CD8-positive, alpha-beta memory T cell (primary cell): ENCODE results near the gene DGKB. TPM values are rescaled to one million over a fixed set of nuclear protein-coding genes. Genes with fewer than 3 reads are reported as not detected.

Source experiments
- CTCF ChIA-PET: fragments of 350-600 bp; sonication (Branson Sonifier 250); formaldehyde crosslinking; loops from one replicate; lab custom pipeline; 2021; ENCODE audit warnings: antibody characterized with exemption; lab: Charles Lee
- POLR2A ChIA-PET: fragments of 350-600 bp; sonication (Branson Sonifier 250); formaldehyde crosslinking; loops from one replicate; lab custom pipeline; 2021; ENCODE audit warnings: antibody characterized with exemption; lab: Charles Lee
- DNase-seq, 5 donors: peaks; one replicate each; pipeline versions ENCODE4 v3.0.0 to v3.0.0-alpha.2; 2020 to 2022; ENCODE audit warnings: mixed read lengths in 1 of 5
- H3K27ac ChIP-seq: one replicate; pipeline ENCODE4 v1.7.0; 2013; ENCODE audit warnings: low read depth, mild to moderate bottlenecking, low read length, moderate library complexity
- H3K27me3 ChIP-seq: 2 replicates; pipeline ENCODE4 v1.7.0; 2013; ENCODE audit warnings: low read length, mild to moderate bottlenecking; ENCODE audit not compliant: insufficient read depth, poor library complexity, severe bottlenecking
- H3K36me3 ChIP-seq: 2 replicates; pipeline ENCODE4 v1.7.0; 2013; ENCODE audit warnings: mild to moderate bottlenecking, low read length, moderate library complexity; ENCODE audit not compliant: insufficient read depth
- H3K4me1 ChIP-seq: 2 replicates; pipeline ENCODE4 v1.7.0; 2013; ENCODE audit warnings: mild to moderate bottlenecking, low read length, moderate library complexity; ENCODE audit not compliant: insufficient read depth
- H3K4me3 ChIP-seq: 2 replicates; pipeline ENCODE4 v1.7.0; 2013; ENCODE audit warnings: mild to moderate bottlenecking, low read length
- H3K9me3 ChIP-seq: 2 replicates; pipeline ENCODE4 v1.7.0; 2013; ENCODE audit warnings: mild to moderate bottlenecking, low read length
- H3K27ac Mint-ChIP-seq, 8 donors: one replicate each; pipeline ENCODE4 v1.8.0; 2020 to 2021; ENCODE audit warnings: mixed read lengths in 8 of 8, mild to moderate bottlenecking in 6 of 8, inconsistent platforms in 3 of 8, moderate library complexity in 3 of 8
- H3K27me3 Mint-ChIP-seq, 2 donors: one replicate each; pipeline ENCODE4 v1.8.0; 2020 to 2021; ENCODE audit warnings: mixed read lengths in 2 of 2, mild to moderate bottlenecking in 1 of 2, moderate library complexity in 1 of 2
- H3K36me3 Mint-ChIP-seq, 3 donors: one replicate each; pipeline ENCODE4 v1.8.0; 2020 to 2021; ENCODE audit warnings: mixed read lengths in 3 of 3, inconsistent platforms in 1 of 3, mild to moderate bottlenecking in 1 of 3
- H3K4me1 Mint-ChIP-seq, 3 donors: one replicate each; pipeline ENCODE4 v1.8.0; 2020 to 2021; ENCODE audit warnings: mixed read lengths in 3 of 3, inconsistent platforms in 1 of 3, mild to moderate bottlenecking in 1 of 3
- H3K4me3 Mint-ChIP-seq, 7 donors: one replicate each; pipeline ENCODE4 v1.8.0; 2020 to 2021; ENCODE audit warnings: mixed read lengths in 7 of 7, mild to moderate bottlenecking in 6 of 7, moderate library complexity in 4 of 7, inconsistent platforms in 2 of 7
- H3K9me3 Mint-ChIP-seq, 5 donors: one replicate each; pipeline ENCODE4 v1.8.0; 2020 to 2022; ENCODE audit warnings: mixed read lengths in 5 of 5, mild to moderate bottlenecking in 3 of 5, moderate library complexity in 2 of 5, inconsistent platforms in 1 of 5
- polyA plus RNA-seq: library from polyadenylated mRNA; unstranded; fragments of 300-500 nt; fragmentation: Illumina TruSeq; gene quantifications from one replicate; pipeline ENCODE4 v1.2.3, GENCODE V29; 2021
- total RNA-seq, 2 experiments: library from RNA; stranded (reverse); gene quantifications; one replicate each; pipeline ENCODE4 v1.2.3, GENCODE V29; 2021

DGKB gene
- total and polyA plus RNA-seq, 3 experiments from 2014 or later = not detected

DNA sequence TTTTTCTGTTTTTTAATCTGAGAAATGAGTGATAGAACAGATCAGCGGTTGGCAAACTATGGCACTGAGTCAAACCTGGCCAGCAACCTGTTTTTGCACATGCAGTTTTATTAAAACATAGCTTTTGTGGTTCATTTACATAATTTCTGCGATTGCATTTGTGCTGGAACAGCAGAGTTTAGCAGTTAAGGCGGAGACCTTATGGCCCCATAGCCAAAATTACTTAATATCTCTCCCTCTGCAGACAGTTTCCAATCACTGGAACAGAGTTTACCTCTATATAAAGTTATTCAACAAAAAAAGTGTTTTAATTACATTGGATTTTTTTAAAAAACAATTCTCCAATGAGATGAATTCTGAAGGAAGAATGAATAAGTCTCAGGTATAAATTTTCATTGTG lies 212.1 kb downstream of the DGKB start:
- H3K9me3 ChIP-seq = no peaks in the 10 kb centered on the region
- CTCF ChIA-PET = interaction anchor here (1.5 to 2.2 kb wide), 3 partner anchors 15 to 1412 kb away, joined by 5 to 25 read pairs (median 7); no protein-coding TSS in a partner anchor

DNA sequence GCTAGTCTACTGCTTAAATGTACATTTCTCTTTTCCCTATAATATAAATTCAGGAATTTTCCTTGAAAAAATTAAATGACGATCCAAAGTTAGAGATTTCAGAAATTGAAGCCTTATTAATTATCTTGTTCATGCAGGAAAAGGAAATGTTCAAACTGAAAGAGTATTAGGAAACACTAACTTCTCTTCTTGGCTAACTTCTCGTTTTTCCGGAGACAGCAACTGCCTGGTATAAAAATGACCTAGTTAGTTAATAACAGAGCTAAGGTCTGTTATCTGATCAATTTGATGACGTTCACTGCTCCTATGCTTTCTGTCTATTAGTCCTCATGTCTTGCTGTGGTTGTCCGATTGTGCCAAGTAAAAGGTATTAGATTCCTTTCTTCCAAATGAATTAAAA lies 212.5 kb downstream of the DGKB start:
- ChIA-PET CTCF (no interaction called here), POLR2A (no interaction called here)
- no peak for DNase-seq
- H3K9me3 Mint-ChIP-seq = no peaks in the 10 kb centered on the region
- no peak overlapping the region for H3K4me3 ChIP-seq
- H3K27ac ChIP-seq = no peak overlapping the region
- peaks cover 0 to 8% of the 10 kb centered on the region in 2 donors for H3K27me3 Mint-ChIP-seq
- no peaks in the 10 kb centered on the region for H3K27me3 ChIP-seq
- H3K4me1 Mint-ChIP-seq = no peaks in the 10 kb centered on the region
- H3K4me3 Mint-ChIP-seq = no peak overlapping the region
- no peaks in the 10 kb centered on the region for H3K36me3 Mint-ChIP-seq
- no peak overlapping the region for H3K27ac Mint-ChIP-seq
- H3K36me3 ChIP-seq = no peaks in the 10 kb centered on the region
- no peaks in the 10 kb centered on the region for H3K9me3 ChIP-seq
- H3K4me1 ChIP-seq = no peaks in the 10 kb centered on the region

More for the DNA sequence above, 212.1 kb downstream of the DGKB start:
- no peaks in the 10 kb centered on the region for H3K36me3 ChIP-seq
- no peak overlapping the region for H3K4me3 ChIP-seq
- Mint-ChIP-seq H3K9me3 (no peaks in the 10 kb centered on the region), H3K36me3 (no peaks in the 10 kb centered on the region), H3K4me3 (no peak overlapping the region), H3K27ac (no peak overlapping the region), H3K4me1 (no peaks in the 10 kb centered on the region), H3K27me3 (peaks cover 0 to 8% of the 10 kb centered on the region in 2 donors)
- DNase-seq = no peak
- no peak overlapping the region for H3K27ac ChIP-seq
- H3K27me3 ChIP-seq = no peaks in the 10 kb centered on the region
- POLR2A ChIA-PET = no interaction called here
- H3K4me1 ChIP-seq = no peaks in the 10 kb centered on the region

DNA sequence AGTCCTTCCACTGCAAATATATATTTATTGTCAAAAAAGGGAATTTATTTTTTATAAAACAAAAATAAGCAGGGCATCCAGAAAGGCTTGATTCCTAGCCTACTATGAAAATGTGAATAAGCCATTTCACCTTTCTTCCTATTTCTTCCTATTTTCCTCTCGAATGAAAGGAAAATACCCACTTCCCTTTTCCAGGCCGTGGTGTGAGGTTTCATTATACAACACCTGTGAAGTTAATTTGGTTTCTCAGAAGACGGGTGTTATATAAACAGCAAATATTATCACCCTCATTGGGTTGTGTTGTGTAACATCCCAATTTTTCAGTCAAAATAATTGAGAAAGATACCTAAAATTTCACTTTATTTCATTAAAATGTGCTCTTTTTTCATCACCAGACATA lies 214.3 kb downstream of the DGKB start:
- Mint-ChIP-seq H3K27ac (no peak overlapping the region), H3K9me3 (no peaks in the 10 kb centered on the region), H3K4me1 (no peaks in the 10 kb centered on the region), H3K27me3 (peaks cover 0 to 8% of the 10 kb centered on the region in 2 donors), H3K36me3 (no peaks in the 10 kb centered on the region), H3K4me3 (no peak overlapping the region)
- ChIA-PET POLR2A (no interaction called here), CTCF (no interaction called here)
- Histone ChIP-seq H3K4me1 (no peaks in the 10 kb centered on the region), H3K9me3 (no peaks in the 10 kb centered on the region), H3K4me3 (no peak overlapping the region), H3K27ac (no peak overlapping the region), H3K36me3 (no peaks in the 10 kb centered on the region), H3K27me3 (no peaks in the 10 kb centered on the region)
- no peak for DNase-seq

DNA sequence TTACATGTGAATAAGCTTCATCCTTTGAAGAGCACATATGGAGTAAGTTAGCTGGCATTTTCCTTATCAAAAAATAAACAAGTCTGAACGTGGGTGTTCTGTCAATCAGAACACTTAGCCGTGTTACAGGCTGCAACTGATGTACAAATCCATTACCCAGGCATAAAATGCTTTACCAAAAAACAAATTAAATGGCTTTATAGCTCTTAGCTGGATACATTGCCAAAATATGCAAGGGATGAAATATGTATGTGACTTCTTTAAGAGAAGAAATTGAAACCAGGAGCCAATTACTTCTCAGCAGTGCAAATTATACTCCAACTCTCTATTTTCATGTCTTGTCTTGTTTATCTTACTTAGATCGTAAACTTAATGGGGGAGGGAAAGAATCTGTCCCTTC lies 214.8 kb downstream of the DGKB start:
- Mint-ChIP-seq H3K4me1 (no peaks in the 10 kb centered on the region), H3K4me3 (no peak overlapping the region), H3K27me3 (peaks cover 0 to 8% of the 10 kb centered on the region in 2 donors), H3K9me3 (no peaks in the 10 kb centered on the region), H3K36me3 (no peaks in the 10 kb centered on the region), H3K27ac (no peak overlapping the region)
- Histone ChIP-seq H3K4me3 (no peak overlapping the region), H3K27ac (no peak overlapping the region), H3K4me1 (no peaks in the 10 kb centered on the region), H3K36me3 (no peaks in the 10 kb centered on the region), H3K9me3 (no peaks in the 10 kb centered on the region), H3K27me3 (no peaks in the 10 kb centered on the region)
- ChIA-PET POLR2A (no interaction called here), CTCF (no interaction called here)
- DNase-seq = no peak

DNA sequence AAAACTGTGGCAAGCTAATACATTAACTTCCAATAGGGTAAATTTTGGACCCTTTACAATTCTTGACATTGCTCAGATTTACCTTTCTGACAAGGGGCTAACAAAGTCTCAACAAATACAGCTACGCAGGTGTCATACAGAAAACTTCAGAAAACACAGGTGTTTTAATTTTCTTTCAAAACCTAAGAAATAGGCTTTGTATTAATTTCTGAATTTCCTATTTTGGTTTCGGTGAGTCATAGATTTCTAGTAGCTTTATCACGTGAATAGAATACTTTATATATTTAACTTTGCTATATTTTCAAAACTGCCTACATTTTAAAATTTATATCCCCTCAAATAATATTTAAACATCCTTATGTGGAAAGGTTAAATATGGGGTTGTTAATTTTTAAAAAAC lies 215.3 kb downstream of the DGKB start:
- Histone ChIP-seq H3K27ac (no peak overlapping the region), H3K27me3 (no peaks in the 10 kb centered on the region), H3K36me3 (no peaks in the 10 kb centered on the region), H3K4me3 (no peak overlapping the region), H3K4me1 (no peaks in the 10 kb centered on the region), H3K9me3 (no peaks in the 10 kb centered on the region)
- Mint-ChIP-seq H3K27ac (no peak overlapping the region), H3K4me3 (no peak overlapping the region), H3K9me3 (no peaks in the 10 kb centered on the region), H3K27me3 (peaks cover 0 to 8% of the 10 kb centered on the region in 2 donors), H3K4me1 (no peaks in the 10 kb centered on the region), H3K36me3 (no peaks in the 10 kb centered on the region)
- DNase-seq = no peak
- ChIA-PET POLR2A (no interaction called here), CTCF (no interaction called here)

DNA sequence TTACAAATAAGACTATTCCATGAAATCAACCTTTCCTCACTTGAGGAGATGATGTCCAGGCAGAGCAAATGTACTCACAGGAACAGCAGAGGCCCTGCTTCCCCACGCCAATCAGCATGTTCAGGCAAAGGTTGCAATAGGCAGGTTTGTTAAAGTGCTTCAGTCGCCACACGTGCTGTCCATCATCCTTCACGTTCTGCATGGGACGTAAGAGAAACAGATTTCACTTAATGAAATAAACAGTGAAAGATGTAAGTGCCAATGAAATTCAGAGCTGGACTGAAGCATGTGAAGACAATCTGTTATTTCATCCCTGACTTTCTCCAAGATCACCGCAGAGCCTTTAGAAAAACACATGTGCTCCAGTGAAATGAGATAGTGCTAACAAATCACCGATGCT lies 217.4 kb downstream of the DGKB start:
- Mint-ChIP-seq H3K27ac (no peak overlapping the region), H3K4me1 (no peaks in the 10 kb centered on the region), H3K4me3 (no peak overlapping the region), H3K9me3 (no peaks in the 10 kb centered on the region), H3K36me3 (no peaks in the 10 kb centered on the region), H3K27me3 (peaks cover 0 to 3% of the 10 kb centered on the region in 2 donors)
- Histone ChIP-seq H3K27me3 (no peaks in the 10 kb centered on the region), H3K27ac (no peak overlapping the region), H3K9me3 (no peaks in the 10 kb centered on the region), H3K36me3 (no peaks in the 10 kb centered on the region), H3K4me3 (no peak overlapping the region), H3K4me1 (no peaks in the 10 kb centered on the region)
- ChIA-PET POLR2A (no interaction called here), CTCF (no interaction called here)
- DNase-seq = no peak

DNA sequence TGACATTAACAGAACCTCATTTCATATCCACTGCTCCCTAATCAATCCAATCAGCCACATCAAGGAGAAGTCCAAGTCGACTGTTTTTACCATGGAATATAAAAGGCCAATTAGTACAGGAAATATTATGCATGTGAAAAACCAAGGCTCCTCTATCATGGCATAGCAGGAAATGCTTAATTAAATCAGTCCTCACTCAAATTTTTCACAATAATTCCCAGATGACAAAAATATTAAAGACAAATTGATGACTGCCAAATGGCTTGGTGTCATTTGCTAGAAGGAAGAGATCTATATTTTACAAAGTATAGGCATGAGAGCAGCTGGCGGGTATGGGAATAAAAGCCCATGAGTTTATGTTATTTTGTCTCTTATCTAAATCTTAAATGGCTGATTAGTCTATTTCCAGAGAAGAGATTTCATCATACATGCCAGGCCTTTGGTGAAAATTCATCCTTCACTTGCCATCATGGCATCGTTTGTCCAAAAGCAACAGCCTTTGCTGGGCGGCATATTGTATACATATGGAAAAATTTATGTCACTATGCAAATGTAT lies 219.6 kb downstream of the DGKB start:
- Mint-ChIP-seq H3K27me3 (peaks cover 0 to 3% of the 10 kb centered on the region in 2 donors), H3K36me3 (no peaks in the 10 kb centered on the region), H3K27ac (no peak overlapping the region), H3K4me1 (no peaks in the 10 kb centered on the region), H3K4me3 (no peak overlapping the region), H3K9me3 (no peaks in the 10 kb centered on the region)
- CTCF ChIA-PET = no interaction called here
- no peak for DNase-seq
- POLR2A ChIA-PET = no interaction called here
- Histone ChIP-seq H3K4me1 (no peaks in the 10 kb centered on the region), H3K27ac (no peak overlapping the region), H3K4me3 (no peak overlapping the region), H3K27me3 (no peaks in the 10 kb centered on the region), H3K9me3 (no peaks in the 10 kb centered on the region), H3K36me3 (no peaks in the 10 kb centered on the region)

DNA sequence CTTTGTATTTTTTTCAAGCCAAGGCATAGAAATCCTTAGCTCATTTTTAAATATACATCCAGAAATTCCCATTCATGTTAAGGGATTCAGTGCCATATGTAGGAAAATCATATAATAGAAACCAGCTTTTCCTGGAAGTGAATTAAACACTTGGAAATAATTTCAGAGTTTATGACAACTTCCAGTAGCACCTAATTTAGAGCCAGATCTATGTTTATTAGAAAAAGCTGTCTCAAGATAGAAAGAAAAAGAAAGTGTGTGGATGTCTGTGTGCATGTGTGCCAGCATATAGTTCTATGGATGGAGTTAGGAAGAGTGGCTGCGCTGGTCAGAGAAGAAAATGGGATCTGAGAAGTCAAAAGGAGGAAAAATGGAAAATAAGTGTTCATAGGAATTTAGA lies 225.7 kb downstream of the DGKB start:
- no peak overlapping the region for H3K27ac Mint-ChIP-seq
- H3K9me3 Mint-ChIP-seq = no peaks in the 10 kb centered on the region
- DNase-seq = no peak
- CTCF ChIA-PET = no interaction called here
- H3K27me3 Mint-ChIP-seq = no peaks in the 10 kb centered on the region
- H3K4me3 Mint-ChIP-seq = no peak overlapping the region
- H3K36me3 Mint-ChIP-seq = no peaks in the 10 kb centered on the region
- POLR2A ChIA-PET = no interaction called here
- Histone ChIP-seq H3K36me3 (no peaks in the 10 kb centered on the region), H3K9me3 (no peaks in the 10 kb centered on the region), H3K4me1 (no peaks in the 10 kb centered on the region), H3K27ac (no peak overlapping the region), H3K27me3 (no peaks in the 10 kb centered on the region), H3K4me3 (no peak overlapping the region)
- H3K4me1 Mint-ChIP-seq = no peaks in the 10 kb centered on the region

DNA sequence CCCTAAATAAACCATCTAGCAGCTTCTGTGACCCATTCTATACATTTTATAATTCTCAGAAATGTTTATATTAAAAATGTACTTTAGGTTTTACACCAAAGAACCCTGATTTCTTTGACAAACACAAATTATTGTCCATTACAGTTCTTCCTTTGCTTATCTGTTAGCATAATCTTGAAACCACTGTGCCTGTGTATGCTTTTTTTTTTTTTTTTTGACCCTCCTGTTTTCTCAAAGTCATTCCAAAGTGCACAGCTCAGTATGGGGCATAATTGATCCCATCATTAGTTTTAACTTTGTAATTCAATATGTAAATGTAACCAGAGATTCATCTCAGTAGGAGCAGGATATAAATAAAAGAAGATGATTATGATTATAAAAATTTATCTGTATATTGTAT lies 229.3 kb downstream of the DGKB start:
- no peak overlapping the region for H3K4me3 Mint-ChIP-seq
- ChIA-PET POLR2A (no interaction called here), CTCF (no interaction called here)
- H3K27me3 ChIP-seq = no peaks in the 10 kb centered on the region
- no peak overlapping the region for H3K4me3 ChIP-seq
- no peaks in the 10 kb centered on the region for H3K36me3 ChIP-seq
- H3K4me1 Mint-ChIP-seq = no peaks in the 10 kb centered on the region
- H3K9me3 Mint-ChIP-seq = peaks cover 0 to 2% (median 0%) of the 10 kb centered on the region in 5 donors
- no peak overlapping the region for H3K27ac ChIP-seq
- H3K27ac Mint-ChIP-seq = no peak overlapping the region
- DNase-seq = no peak
- H3K9me3 ChIP-seq = no peaks in the 10 kb centered on the region
- no peaks in the 10 kb centered on the region for H3K36me3 Mint-ChIP-seq
- H3K4me1 ChIP-seq = no peaks in the 10 kb centered on the region
- H3K27me3 Mint-ChIP-seq = no peaks in the 10 kb centered on the region
